ENCODE data around the gene STK38L. TPM values are rescaled to one million over a fixed set of nuclear protein-coding genes. Genes with fewer than 3 reads are reported as not detected.

Gene STK38L
- total RNA-seq, 1 donor from 2014 or later = 36.0 TPM

- ATAC-seq (no peak), DNase-seq (no peak)
- intact Hi-C loops (cut with DNase I) = no loop called here
- H3K27ac ChIP-seq = no peak overlapping the region
- no peak for TF ChIP-seq CTCF (IDR thresholded peaks at IDR 0.05)
- H3K36me3 ChIP-seq = peaks cover 63% of the 10 kb centered on the region
- H3K9me3 ChIP-seq = no peaks in the 10 kb centered on the region
- peaks cover 3% of the 10 kb centered on the region for H3K4me1 ChIP-seq
- no peak overlapping the region for H3K4me3 ChIP-seq
- H3K27me3 ChIP-seq = no peaks in the 10 kb centered on the region
Observed at GRCh38 chr12:27309293-27309994, 65.4 kb downstream of the STK38L start.

GRCh38 chr12:27309995-27310315 is 65.9 kb downstream of the STK38L start:
- peaks cover 3% of the 10 kb centered on the region for H3K4me1 ChIP-seq
- intact Hi-C loops (cut with DNase I) = no loop called here
- no peak overlapping the region for H3K4me3 ChIP-seq
- H3K36me3 ChIP-seq = peaks cover 68% of the 10 kb centered on the region
- no peak overlapping the region for H3K27ac ChIP-seq
- no peaks in the 10 kb centered on the region for H3K9me3 ChIP-seq
- ATAC-seq = no peak
- no peak for DNase-seq
- no peak for TF ChIP-seq CTCF (IDR thresholded peaks at IDR 0.05)
- H3K27me3 ChIP-seq = no peaks in the 10 kb centered on the region

GRCh38 chr12:27316947-27317346 is 72.9 kb downstream of the STK38L start:
- intact Hi-C loops (cut with DNase I) = no loop called here
- Histone ChIP-seq H3K4me3 (no peak overlapping the region), H3K27ac (no peak overlapping the region), H3K4me1 (no peaks in the 10 kb centered on the region), H3K9me3 (no peaks in the 10 kb centered on the region), H3K27me3 (no peaks in the 10 kb centered on the region), H3K36me3 (peaks cover 84% of the 10 kb centered on the region)
- TF ChIP-seq CTCF (IDR thresholded peaks at IDR 0.05) = no peak
- DNase-seq = no peak
- no peak for ATAC-seq

- no peak for TF ChIP-seq CTCF (IDR thresholded peaks at IDR 0.05)
- no peaks in the 10 kb centered on the region for H3K9me3 ChIP-seq
- no peak overlapping the region for H3K4me3 ChIP-seq
- intact Hi-C loops (cut with DNase I) = no loop called here
- no peaks in the 10 kb centered on the region for H3K4me1 ChIP-seq
- H3K36me3 ChIP-seq = peaks cover 82% of the 10 kb centered on the region
- H3K27me3 ChIP-seq = no peaks in the 10 kb centered on the region
- ATAC-seq (no peak), DNase-seq (no peak)
- H3K27ac ChIP-seq = no peak overlapping the region
Observed at GRCh38 chr12:27319409-27319808, 75.3 kb downstream of the STK38L start.

GRCh38 chr12:27319848-27320247 is 75.8 kb downstream of the STK38L start:
- Histone ChIP-seq H3K9me3 (no peaks in the 10 kb centered on the region), H3K27ac (no peak overlapping the region), H3K4me1 (no peaks in the 10 kb centered on the region), H3K27me3 (no peaks in the 10 kb centered on the region), H3K36me3 (peaks cover 78% of the 10 kb centered on the region), H3K4me3 (no peak overlapping the region)
- intact Hi-C loops (cut with DNase I) = no loop called here
- ATAC-seq (no peak), DNase-seq (no peak)
- no peak for TF ChIP-seq CTCF (IDR thresholded peaks at IDR 0.05)

GRCh38 chr12:27324530-27324929 is 80.4 kb downstream of the STK38L start:
- Histone ChIP-seq H3K4me1 (no peaks in the 10 kb centered on the region), H3K9me3 (no peaks in the 10 kb centered on the region), H3K36me3 (peaks cover 40% of the 10 kb centered on the region), H3K27ac (no peak overlapping the region), H3K4me3 (no peak overlapping the region), H3K27me3 (no peaks in the 10 kb centered on the region)
- intact Hi-C loops (cut with DNase I) = no loop called here
- DNase-seq = no peak
- ATAC-seq = no peak
- no peak for TF ChIP-seq CTCF (IDR thresholded peaks at IDR 0.05)

Measured in upper lobe of right lung (tissue), 1 donor.